UCSD-AML1 (cell line): Measurements from ENCODE around the gene CAST.
"Not testable (repeated sequence)": the region's sequence is repeated elsewhere in the genome, so short reads cannot be mapped to it uniquely, and the experiment has no call there.

Experiments
- DNase-seq: peaks from one replicate; lab custom pipeline; 2025; ENCODE audit not compliant: unreplicated experiment; lab: John Stamatoyannopoulos, UW

The CAST gene, protein sequence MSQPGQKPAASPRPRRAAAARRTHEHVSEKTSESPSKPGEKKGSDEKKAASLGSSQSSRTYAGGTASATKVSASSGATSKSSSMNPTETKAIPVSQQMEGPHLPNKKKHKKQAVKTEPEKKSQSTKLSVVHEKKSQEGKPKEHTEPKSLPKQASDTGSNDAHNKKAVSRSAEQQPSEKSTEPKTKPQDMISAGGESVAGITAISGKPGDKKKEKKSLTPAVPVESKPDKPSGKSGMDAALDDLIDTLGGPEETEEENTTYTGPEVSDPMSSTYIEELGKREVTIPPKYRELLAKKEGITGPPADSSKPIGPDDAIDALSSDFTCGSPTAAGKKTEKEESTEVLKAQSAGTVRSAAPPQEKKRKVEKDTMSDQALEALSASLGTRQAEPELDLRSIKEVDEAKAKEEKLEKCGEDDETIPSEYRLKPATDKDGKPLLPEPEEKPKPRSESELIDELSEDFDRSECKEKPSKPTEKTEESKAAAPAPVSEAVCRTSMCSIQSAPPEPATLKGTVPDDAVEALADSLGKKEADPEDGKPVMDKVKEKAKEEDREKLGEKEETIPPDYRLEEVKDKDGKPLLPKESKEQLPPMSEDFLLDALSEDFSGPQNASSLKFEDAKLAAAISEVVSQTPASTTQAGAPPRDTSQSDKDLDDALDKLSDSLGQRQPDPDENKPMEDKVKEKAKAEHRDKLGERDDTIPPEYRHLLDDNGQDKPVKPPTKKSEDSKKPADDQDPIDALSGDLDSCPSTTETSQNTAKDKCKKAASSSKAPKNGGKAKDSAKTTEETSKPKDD

DNA sequence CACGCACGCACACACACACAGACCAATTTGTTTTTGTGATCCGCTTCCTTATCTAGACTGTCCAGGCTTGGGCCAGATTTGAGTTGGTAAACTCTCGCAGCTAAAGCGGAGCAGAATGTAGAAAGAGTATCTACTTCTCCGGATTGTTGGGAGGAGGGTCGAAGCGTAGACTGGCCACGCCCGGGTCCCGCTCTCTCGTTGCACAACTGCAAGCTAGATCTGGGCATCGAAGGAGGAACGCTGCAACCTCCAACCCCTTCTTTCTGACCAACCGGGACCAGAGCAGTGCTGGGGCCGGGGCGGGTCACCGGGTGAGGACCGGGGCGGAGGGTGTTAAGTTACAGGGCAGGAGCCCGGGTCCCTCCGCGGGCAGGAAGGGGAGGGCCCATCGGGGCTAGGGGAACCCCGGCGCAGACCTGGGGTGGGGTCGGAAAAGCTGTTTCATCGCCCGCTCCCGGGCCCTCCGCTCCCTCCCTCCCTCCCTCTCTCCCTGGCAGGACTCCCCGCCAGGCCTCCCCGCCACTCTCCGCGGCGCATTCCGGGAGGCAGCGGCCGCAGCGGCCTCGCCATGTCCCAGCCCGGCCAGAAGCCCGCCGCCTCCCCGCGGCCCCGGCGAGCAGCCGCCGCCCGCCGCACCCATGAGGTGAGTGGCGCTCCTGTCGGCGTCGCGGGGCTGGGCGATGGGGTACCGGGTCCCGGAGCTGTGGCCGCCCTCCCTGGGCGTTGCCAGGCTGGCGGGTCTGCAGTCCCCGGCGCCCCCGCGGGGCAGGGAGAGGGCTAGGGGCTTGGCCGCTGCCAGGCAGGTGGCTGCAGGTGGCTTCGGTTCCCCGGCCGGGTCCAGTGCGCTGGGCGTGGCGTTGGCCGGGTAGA lies at the start of gene CAST:
CAST (plus strand) TSS at position 522 of the 870 bp plus-strand sequence; CDS start at position 569, 47 bp downstream.
- peak; percentile 61 for DNase-seq

DNA sequence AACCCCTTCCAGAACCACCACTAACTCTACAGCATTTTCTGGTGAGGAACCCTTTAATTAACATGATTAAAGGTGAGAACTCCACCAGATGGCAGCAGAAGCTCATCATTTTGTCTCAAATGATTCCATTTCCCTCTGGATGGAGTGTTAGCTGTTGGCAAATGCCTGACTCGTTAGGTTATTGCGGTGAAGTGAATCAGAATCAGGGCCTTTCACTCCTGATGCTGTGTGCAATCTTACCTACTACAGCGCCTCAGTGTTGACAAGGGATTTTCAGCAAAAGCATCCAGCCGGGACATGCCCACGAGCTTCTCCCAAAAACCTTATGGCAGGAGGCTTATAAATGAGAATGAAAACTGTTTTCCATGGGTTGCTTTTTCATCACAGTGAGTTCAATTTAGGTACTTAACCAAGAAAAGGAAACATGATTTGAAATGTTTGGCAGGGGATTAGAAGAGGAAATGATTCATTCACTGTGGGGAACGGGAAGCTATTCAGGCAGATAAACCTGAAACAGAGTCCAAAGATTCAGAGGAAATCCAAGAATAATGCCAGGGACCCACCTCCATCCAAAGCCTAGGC lies 48.0 kb upstream of the CAST start:
- peak; percentile 18 for DNase-seq

DNA sequence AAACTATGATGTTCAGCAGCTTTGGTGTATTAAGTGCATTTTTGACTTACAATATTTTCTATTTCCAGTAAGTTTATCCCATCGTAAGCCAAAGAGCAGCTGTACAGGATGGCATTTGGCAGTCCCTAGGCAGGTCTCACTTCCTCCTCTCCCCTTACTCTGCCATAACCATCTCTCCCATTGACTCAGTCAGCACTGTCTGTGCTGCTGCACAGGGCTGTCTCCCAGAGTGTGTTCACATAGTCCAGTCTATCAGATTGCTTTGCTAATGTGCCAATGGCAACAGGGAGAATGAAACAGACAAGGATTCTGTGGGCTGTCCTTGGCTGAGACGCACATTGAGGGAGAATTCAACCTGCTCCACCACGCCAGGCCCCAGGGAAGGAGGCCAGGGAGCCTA lies 47.0 kb upstream of the CAST start:
- DNase-seq: no peak

DNA sequence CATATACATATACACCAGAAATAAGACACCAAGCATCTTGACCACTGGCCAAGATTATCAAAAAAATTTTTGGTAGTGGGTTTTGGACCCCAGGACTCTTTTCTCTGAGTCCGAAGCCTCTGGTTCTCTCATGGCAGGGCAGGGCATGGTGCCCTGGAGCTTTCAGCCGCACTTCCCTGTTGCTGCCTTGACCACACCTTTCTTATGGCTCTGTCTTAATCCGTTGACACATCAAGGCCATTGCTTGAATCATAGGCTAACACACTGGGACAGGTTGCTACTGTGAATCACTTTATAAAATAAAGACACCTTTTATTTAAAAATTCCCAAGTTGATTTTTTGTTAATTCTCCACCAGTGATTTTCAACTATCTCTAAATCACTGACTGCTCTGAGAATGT lies 45.4 kb upstream of the CAST start:
- no peak for DNase-seq

DNA sequence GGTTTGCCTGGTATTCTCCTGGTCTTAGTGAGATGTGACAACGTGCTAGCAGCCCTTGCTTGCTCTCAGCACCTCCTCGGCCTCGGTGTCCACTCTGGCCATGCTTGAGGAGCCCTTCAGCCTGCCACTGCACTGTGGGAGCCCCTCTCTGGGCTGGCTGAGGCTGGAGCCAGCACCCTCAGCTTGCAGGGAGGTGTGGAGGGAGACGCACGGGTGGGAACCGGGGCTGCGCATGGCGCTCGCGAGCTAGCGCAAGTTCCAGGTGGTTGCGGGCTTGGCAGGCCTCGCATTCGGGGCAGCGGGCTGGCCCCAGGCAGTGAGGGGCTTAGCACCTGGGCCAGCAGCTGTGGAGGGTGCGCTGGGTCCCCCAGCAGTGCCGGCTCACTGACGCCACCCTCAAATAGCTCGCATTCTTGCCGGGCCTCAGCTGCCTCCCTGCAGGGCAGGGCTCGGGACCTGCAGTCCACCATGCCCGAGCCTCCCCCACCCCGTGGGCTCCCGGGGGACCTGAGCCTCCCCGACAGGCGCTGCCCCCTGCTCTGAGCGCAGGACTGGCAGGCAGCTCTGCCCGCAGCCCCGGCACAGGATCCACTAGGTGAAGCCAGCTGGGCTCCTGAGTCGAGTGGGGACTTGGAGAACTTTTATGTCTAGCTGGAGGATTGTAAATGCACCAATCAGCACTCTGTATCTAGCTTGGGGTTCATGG lies 43.7 kb upstream of the CAST start:
- DNase-seq: not testable (repeated sequence)

DNA sequence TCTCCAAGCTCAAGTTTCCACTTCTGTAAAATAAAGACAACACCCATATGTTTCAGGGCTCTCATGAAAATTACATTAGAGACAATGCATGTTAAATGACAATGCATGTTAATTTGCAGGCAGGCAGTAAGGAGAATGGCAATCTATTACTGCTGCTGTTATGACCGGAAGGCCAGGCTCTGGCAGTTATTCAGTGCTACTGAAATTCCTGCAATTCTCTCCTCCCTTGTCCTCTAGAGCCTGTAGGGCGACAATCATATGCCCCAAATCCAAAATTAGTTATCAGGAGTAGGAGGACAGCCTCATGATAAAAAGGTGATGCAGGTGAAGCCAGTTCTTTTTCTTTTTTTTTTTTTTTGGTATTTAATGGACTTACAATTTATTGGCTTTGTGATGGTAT lies 42.2 kb upstream of the CAST start:
- no peak for DNase-seq

DNA sequence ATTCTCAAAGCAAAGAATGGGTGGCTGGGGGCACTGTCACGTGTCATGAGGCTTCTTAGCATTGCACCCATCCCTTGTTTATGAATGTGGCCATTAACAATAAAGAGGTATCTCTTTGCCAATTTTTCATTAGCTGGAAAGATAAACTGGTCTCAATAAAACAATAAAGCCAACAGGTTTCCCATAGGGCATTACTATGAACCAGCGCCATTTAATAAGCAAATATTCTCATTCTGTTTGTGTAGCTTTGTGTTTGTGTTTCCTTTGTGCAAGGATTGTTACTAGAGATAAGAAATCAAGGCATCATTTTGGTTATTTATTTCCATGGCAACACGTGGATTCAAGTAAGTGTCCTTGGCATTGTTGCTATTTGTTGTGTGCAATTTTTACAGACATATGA lies 37.6 kb upstream of the CAST start:
- DNase-seq: no peak

DNA sequence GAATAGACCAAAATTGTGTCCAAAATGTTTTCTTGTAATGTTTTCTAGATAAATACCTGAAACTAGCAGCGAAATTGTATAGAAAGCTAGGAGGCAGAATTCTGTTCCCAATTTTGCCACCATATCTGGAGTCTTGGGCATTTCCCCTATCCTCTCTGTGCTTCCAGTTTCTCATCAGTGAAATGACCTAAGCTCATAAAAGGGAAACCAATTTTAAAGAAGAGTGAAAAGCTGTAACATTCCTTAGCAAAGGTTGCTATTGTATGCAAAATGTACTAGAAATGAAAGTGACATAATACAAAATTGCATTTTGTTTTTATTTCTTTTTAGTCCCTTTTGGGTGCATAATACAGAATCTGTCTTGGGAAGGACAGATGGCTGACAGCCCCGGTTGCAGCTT lies 36.8 kb upstream of the CAST start:
- no peak for DNase-seq

DNA sequence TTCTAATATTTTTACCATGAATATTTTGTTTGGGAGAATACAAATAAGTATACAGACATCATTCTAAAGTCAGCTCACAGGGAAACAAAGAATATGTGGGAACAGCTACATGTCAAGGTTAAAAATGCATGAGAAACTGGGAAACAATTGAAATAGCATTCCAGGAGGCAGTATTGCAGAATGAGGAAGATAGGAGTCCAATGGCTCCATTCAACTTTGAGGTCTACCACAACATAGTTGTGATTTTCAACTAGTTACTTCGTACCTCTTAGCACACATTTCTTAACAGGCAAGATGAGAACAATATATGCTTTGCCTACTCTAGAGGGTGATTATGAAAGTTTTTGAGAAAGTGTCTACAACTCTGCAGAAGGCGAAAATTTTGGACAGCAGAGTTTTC lies 35.2 kb upstream of the CAST start:
- no peak for DNase-seq

DNA sequence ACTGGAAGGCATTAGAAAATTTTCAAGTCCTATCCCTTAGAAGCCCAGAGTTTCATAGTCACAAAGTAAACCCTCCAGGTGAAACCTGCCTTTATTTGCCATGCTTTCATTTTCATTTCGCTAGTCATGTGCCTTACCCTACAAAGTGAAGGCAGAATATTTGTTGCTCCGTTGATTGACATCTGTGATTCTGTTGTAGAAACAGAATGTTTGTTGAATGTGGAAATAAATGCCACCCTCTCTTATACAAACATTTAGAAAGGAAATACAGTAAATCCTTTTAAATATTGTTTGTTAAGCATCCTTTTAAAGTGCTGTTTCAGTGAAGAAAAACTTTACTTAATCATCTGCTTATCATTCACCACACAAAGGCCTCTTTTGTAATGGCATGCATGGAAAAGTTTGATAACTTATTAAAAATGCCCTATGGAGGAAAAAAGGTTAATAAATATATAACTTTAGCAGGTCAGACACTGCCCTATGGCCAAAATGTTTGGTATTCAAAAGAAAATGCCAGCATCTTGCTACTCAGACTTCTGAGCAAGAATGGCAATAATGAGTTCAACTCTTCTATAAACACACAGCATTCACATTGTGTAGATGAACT lies 34.3 kb upstream of the CAST start:
- DNase-seq: no peak

DNA sequence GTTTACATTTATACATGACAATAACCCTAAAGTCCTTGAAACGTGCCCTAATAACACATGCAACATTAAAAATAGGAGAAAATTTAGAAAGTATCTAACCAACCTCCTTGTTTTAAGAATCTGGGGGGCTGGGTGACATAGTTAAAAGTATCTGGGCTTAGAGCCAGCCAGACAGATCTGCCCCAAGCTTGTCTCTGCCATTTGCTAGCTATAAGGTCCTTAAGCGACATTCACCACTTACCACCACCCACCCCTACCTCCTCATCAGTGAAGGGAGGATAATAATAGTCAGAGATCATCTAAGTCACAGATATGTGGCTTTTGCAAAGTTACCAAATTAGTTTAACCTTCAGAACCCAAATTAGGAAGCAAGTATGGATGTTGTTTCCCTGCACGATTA lies 33.8 kb upstream of the CAST start:
- no peak for DNase-seq

DNA sequence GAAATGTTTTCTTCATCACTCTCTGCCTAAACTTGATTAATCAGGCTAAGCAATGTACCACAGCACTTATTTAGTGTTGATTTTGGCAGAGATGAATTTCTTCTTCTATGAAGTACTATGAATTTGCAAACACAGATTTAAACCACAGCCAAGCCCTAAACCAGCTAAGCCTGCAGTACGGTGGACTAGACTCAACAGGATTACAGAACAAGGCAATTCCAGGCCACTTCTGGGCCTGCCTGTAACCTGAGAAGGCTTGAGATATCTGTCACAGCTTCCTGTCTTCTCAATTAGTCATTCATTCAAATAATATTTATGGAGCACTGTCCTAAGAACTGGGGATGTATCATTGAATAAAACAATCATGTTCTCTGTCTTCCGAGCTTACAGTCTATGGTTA lies 32.4 kb upstream of the CAST start:
- no peak for DNase-seq

DNA sequence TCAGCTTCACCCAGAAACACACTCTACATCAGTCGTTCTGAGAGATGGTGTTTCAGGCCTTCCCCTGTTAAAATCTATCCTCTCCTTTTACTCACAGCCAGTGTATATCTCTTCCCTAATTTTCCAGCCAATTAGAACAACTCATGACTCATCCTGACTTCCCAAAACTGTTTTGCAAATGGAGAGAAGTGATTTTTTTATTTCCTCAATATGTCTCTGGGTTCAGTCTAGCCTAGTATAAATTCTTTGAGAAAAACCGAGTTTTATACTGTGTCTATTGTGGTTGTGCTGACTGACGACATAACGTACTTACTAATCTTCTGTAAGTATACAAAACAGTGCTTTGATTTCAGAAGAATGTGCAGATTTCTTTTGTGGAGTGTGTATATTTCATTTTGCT lies 28.4 kb upstream of the CAST start:
- no peak for DNase-seq

DNA sequence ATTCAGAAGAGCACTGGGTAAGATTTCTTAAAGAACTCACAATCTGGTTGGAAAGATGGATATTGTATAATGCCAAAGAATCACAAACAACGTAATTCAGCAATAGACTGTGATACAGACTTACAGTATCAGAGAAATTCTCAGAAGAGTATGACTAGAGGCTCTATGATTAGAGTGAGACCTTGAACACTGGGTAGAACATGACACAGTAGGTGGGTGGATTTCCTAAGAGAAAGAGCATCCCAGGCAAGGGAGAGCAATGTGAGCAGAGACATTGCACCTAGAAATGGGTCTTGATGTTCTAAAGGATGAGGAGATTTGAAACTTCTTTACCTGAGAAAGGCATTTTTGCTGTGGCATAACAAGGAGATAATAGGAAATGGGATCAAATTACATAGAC lies 27.3 kb upstream of the CAST start:
- DNase-seq: no peak

DNA sequence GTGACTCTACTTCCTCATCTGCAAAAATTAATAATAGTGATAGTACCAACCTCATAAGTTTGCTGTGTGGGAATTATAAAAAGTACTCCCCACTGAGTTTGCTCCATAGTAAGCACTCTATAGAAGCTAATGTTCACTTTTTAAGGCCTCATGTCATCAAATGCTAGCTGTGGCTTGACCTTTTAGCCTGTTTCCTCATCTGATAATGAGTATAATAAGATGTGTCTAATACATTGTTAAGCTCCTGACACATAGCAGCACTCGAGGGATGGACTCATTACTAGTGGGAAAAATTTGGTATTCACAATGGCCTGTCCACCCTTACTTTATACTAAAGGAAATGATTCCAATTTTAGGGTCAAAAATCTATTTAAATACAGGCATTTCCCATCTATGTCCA lies 26.1 kb upstream of the CAST start:
- no peak for DNase-seq

DNA sequence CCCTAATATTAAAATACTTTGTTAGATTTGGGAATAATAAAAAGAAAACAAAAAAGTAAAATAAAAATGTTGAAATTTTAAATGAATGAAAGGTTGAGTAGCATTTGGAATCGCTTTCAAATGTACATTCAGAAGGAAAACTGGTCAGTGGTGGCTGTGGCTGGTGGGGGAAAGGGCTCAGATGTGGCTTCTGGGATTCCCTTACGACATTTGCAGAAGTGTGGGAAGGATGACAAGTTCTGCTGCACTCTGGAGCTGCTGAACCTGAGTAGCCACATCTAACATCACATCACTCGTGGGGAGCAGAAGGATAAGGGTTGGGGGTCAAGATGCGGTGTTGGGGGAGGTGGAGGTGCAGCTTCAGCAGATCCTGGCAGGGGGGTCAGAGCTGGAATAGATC lies 25.6 kb upstream of the CAST start:
- DNase-seq: no peak

DNA sequence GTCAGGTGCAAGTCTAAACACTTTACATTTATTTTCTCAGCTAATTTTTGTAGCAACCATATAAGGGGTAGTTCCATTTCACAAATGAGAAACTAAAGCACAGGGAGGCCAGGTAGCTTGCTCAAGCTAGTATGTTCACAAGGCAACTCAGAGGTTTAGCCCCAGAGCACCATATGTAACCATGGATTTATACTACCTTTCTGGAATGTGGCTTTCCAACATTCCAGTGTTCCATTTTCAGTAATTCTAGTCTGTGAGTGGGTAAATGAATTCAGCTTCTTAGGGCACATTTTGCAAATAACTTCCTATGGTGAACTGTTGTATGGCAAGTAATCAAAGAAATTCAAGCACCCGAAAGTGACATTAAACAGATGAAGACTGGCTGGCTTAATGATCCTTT lies 25.0 kb upstream of the CAST start:
- DNase-seq: no peak

DNA sequence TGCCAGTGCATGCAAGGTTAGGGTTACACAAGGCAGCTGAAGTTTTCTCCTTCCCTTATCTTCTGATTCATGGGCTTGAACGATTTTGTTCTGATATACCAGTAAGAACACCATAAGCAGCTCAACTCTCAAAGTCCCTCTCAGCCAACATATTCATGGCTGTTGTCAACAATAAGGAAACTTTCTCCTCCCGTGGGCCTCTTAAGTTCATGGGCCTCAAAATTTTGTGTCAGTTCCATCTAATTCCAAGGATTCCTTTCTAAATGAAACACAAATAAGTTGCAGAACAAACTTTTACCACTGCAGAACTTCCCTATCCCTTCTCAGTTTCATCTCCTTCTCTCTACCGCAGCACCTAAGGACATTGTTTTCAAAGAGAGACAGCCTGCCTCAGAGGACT lies 23.6 kb upstream of the CAST start:
- no peak for DNase-seq

DNA sequence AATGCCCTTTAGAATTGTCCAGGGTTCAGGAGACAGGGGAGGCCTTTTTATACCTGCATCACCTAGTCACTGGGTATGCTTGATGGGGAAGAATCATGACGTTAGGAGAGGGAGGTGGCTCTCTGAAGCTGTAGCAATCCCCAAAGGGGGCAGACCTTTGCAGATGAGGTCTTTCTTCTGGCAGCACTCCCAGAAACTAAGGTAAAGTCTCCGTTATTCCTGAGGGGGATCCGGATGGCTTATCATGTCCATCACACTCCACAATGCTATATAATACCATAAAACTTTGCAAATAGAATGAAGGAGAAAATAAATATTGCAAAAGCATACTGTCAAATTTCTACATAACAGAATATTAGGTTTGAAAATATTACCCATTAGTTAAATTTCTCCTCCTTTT lies 21.5 kb upstream of the CAST start:
- no peak for DNase-seq
